Measurements from ENCODE around the gene SLC6A3.
"Not testable (repeated sequence)": the region's sequence is repeated elsewhere in the genome, so short reads cannot be mapped to it uniquely, and the experiment has no call there.

The SLC6A3 gene

DNA sequence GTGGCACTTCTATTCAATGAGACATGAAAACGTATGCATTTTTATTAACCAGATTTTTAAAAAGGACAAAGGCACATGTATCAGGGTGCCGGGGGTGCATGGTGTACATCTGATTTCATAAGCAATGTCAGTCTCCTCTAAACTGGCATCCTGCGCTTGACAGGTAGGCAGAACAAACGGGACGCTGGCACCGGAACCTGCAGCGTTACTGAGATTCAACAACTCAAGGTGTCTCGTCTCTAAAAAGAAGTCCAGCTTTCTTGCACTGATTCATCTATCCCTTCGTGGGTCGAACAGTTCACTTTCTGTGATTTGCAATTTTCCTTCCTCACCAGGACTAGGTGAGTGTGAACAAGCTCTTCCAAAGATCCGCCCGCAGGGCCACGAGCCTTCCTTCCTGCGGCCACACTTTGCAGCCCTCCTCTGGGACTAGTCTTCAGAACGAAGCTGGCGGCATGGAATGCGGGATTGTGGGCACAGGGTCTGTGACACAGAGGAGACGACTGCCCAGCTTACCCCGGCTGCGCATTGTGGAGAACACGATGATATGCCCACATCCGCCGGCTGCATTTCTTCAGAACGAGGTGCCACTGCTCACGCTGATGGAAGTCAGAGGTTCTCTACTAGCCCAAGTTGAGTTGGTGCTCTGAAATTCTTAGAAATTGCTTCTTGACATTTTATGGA is 7.2 kb downstream of the SLC6A3 start:
- DNase-seq, result no peak

DNA sequence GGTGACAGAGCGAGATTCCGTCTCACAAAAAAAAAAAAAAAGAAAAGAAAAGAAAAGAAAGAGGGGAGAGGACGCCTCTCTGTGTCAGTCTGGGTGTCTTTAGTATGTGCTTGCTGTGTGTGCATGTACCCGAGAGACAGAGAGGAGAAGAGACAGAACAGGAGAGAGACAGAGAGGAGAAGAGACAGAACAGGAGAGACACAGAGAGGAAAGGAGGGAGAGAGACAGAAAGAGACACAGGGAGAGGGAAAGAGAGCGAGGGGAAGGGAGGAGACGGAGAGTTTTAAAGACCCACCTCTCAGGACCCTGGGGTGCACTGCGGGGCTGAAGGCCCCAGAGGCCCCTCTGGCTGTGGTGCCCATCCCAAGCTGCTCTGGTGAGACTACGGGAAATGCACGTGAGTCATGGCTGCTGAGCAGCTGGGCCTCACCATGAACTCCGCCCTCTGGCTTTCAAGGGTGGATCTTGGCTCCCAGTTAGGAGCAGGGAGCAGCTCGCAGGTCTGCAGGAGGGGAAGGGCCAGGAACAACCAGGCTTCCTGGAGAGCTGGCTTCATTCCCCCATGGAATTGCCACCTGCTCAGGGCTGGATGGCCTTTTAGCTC is 7.9 kb downstream of the SLC6A3 start:
- no peak for DNase-seq

DNA sequence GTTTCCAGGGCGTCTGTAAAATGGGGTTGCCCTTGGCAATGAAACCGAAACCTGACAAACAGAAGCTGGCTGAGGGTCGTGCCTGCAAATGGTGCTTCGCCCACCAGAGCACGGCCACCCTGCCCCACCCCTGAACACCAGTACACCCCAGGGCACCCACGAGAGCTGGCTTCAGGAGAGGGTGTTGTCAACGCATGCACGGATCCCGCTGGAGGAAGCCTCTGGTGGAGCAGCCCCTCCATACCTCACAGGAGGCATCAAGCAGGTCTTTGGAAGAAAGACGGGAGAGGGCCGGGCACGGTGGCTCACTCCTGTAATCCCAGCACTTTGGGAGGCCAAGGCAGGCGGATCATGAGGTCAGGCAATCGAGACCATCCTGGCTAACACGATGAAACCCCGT is 8.6 kb downstream of the SLC6A3 start:
- no peak for DNase-seq

DNA sequence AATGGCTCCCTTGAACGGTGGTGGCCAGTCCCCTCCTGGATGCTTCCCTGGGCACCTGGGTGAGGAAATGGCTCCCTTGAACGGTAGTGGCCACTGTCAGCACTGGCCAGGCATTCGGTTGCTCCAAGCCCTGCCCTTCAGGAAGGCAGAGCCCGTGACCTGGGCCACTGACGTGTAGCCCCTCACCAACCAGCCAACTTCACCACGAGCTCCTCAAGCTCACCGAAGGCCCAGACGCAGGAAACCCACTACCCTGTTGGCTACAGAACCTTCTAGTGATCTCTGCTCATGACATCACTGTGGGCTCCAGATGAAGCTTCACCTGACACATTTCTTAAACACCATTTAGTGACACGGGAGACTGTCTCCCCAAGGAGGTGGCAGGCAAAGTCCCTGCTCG is 9.2 kb downstream of the SLC6A3 start:
- no peak for DNase-seq

DNA sequence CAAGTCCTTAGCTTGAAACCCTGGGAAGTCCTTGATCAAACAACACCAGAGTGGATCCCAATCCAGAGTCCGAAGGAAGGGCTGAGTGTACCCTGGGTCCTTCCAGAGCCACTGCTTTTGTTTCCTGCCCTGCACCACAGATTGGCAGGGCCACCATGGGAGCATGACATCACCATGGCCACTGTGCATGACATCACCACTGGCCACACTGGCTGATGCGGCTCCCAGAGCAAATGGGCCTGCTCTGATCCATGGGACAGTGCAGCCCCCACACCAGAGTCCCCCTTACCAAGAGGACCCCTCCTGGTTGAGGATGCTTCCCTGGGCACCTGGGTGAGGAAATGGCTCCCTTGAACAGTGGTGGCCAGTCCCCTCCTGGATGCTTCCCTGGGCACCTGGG is 9.9 kb downstream of the SLC6A3 start:
- DNase-seq, result no peak

DNA sequence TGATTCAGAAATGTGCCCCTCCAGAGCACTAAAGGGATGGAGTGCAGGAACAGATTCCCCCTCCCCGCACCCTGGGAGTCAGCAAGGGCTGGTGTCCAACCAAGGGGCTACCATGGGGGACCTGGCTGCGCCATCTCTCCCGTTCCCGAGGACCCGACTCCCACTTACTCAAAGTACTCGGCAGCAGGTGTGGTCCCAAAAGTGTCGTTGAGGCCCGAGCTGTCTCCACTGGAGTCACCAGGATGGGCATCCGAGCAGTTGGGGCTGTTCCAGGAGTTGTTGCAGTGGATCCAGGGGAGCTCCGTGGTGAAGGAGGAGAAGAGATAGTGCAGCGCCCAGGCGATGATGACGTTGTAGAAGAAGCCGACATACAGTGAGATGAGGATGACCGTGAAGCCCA is 12.9 kb downstream of the SLC6A3 start:
- no peak for DNase-seq

DNA sequence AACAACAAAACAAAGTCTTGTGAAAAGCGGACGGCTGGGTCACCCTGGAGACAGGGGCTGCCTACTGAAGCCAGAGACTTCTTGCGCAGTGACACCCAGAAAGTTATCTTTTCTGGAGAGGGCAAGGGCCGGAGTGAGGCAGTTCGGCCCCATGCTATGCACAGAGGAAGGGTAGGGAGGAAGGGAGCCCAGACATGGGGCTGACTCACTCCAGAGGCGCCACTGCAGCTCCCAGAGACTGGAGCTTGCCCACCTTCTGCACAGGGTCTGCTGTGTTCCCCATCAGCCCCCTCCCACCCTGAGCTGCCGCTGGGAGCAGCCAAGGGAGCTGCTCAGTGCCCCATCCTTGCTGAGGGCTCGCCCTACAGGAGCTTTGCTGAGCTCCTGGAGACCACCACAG is 13.3 kb downstream of the SLC6A3 start:
- DNase-seq, result no peak

DNA sequence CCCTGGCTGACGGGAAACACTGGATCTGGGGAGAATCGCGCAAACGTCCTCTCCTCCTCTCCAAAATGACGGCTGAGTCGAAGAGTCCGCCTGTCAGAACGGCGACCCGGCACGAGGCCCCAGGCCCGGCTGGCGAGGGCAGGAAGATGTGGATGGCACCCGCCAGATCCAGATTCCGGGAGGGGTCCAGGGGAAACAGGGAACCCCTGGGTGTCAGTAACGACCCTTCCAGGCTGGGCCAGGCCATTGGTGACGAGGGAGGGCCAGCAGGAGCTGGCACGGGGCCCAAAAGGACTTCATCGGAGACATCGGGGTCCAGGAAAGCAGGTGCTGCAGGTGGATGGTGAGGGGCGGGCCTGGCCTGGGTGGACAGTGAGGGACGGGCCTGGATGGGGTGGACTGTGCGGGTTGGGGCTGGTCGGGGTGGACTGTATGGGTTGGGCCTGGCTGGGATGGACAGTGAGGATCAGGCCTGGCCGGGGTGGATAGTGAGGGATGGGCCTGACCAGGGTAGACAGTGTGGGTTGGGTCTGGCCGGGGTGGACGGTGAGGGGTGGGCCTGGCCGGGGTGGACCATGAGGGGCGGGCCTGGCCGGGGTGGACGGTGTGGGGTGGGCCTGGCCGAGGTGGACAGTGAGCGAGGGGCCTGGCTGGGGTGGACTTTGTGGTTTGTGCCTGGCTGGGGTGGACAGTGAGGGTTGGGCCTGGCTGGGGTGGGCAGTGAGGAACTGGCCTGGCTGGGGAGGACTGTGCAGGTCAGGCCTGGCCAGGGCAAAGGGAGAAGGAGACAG is 14.0 kb downstream of the SLC6A3 start:
- no peak for DNase-seq

DNA sequence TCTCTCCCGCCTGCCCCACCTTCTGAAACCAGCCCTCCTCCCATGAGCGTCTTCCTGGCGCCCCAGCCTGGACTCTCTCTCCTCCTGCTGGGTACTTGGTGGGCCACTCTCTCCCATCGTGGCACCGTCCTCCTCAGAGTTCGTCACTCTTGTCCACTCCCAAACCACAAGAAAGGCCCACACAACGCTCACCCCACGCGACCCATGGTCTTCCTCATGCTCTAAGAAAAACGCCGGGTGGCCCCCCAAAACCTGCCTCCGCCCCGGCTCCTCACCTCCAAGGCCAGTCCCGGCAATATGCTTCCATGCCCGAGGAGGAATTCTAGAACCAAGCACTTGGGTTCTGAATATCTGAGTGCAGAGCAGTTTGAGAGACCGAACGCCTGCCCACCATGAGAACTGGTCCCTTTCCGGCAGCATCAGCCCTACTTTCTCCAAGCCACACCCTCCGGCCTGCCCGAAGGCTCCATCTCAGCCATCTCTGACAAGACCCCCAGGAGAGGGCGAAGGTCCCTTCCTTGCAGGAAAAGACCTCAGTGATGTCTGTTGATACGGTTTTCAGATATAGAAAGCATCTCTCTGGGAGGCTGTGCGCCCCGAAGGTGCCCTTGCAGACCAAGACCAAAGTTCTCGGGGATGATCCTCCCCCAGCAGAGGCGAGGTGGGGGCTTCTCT is 15.0 kb downstream of the SLC6A3 start:
- no peak for DNase-seq

DNA sequence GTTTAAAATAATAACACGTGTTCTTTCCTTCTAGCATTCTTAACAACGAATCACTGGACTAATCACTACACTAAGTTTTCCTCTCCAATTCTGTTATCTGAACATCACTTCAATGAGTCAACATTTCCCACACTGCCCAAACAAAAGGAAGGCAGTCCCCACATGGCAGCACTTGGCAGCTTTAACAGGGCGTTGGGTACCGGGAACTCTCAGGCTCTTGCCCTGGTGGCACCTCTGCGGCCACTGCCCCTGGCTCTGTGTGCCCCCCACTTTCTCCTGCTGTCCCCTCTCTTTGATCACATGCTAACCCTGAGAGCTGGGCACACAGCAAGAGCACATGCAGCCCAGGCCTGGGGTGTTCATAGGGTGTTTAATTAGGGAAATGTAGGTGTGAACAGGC is 15.7 kb downstream of the SLC6A3 start:
- no peak for DNase-seq

DNA sequence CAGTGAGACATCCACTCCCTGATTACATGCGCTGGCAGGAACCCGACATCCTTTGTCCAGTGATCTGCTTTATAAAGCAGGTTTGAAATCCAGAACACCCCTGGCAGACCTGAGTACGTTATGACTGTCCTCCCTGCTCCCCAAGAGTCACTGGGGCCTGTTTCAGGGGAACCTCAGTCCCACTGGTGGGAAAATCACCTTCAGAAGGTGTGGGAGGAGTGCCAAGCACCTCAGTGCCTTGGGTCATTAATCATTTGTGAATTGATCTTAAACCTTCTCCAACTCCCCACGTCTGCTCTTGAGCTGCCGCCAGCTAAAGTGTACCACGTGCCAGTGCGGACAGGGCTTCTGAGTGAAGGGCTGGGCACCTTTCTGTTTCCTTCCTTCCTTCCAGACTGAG is 16.2 kb downstream of the SLC6A3 start:
- no peak for DNase-seq

DNA sequence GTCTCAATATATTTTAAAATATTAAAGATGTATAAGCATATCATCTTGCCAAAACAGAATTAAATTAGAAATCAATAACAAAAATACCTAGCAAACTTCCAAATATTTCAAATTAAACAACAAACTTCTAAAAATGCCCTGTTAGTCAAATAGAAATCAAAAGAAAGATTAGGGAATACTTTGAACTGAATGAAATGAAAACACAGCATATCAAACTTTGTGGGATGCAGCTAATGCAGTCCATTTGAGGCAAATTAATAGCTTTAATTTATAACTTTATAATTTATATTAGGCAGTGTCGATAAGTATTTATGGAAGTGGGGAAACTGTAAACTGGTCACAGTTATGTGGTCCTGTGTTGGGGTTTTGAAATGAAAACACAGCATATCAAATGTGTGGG is 17.1 kb downstream of the SLC6A3 start:
- DNase-seq, result no peak

DNA sequence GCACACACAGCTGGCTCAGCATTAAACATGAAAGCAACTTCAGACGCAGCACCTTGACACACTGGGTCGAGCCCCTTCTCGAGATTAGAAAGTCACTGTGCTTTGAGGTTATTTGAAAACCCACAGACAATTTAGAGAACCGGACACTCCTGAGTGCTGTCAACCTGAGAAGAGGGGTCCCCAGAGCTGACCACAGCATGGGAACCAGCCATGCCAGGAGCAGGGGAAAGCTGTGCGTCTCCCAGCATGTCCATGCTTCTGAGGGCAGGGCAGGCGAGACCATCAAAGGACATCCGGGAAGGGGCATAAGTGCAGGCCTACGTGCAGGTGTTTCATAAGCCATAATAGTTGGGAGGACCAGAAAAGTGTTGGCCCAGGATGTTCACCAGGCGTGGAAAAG is 20.5 kb downstream of the SLC6A3 start:
- DNase-seq, result no peak

DNA sequence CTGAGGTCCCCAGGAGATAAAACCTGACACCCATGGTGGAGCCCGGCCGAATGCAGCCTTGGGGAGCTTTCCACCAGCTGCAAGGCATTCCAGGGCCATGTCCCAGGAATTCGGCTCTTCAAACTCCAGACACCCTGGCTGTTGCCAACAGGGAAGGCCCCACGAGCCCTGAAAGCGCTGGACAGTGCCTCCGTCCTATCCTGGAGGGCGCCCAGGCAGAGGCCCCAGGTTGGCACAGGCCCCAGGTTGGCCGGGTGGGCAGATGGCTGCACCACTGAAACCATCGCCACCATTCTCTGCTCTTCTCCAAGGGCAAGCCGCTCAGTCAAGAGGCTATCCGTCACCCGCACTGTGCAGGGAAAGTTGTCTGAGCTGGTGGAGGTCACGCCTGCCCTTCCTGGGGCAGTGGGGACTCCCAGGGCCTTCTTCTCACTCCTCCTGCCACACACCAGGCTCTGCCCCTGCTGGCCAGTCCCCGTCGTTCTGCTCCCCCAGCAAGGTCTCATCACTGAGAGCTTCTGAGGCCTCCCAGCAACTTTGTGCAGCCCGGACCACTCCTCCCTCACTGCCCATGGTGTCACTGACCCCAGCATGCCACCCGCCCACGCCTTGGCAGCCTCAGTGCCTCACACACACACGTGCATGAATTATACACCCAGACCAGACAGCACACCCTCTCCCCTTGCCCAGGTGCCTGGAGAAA is 21.2 kb downstream of the SLC6A3 start:
- DNase-seq, result no peak

DNA sequence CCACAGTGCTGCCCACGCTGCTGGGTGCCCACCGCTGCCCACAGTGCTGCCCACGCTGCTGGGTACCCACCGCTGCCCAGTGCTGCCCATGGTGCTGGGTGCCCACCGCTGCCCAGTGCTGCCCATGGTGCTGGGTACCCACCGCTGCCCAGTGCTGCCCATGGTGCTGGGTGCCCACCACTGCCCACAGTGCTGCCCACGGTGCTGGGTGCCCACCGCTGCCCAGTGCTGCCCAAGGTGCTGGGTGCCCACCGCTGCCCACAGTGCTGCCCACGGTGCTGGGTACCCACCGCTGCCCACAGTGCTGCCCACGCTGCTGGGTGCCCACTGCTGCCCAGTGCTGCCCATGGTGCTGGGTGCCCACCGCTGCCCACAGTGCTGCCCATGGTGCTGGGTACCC is 22.7 kb downstream of the SLC6A3 start:
- not testable (repeated sequence) for DNase-seq

DNA sequence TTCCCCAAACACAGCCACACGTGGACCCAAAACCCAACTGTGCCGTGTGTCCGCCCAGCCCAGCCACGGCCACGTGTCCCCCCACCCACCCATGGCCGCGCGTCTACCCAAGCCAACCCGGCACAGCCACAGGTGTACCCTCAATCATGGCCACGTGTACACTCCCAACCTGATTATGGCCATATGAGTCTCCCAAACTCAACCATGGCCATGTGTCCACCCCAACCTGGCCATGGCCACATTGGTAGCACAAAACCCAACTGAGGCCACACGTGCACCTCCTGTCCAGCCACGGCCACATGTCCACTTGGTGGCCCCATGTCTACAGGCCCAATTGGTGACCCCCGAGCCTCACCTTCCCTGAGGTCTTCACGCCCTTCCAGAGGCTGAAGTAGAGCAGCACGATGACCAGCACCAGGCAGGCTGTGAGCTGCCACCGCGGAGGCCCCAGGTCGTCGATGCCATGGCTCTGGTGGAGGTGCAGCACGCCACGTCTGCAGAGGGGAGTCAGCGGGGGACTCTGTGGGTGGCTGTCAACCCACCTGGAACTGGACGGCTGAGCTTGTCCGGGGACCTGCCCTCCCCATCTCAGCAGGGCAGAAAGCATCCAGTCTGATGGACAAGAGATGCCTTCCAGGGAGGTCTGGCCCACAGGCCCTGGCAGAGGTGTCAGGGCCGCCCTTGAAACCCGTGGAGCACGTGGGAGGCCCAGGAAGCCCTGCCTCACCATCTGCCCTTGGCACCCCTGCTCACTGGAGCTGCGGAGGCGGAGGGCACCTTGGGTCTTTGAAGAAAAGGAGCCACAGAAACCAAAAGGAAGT is 23.5 kb downstream of the SLC6A3 start:
- no peak for DNase-seq

DNA sequence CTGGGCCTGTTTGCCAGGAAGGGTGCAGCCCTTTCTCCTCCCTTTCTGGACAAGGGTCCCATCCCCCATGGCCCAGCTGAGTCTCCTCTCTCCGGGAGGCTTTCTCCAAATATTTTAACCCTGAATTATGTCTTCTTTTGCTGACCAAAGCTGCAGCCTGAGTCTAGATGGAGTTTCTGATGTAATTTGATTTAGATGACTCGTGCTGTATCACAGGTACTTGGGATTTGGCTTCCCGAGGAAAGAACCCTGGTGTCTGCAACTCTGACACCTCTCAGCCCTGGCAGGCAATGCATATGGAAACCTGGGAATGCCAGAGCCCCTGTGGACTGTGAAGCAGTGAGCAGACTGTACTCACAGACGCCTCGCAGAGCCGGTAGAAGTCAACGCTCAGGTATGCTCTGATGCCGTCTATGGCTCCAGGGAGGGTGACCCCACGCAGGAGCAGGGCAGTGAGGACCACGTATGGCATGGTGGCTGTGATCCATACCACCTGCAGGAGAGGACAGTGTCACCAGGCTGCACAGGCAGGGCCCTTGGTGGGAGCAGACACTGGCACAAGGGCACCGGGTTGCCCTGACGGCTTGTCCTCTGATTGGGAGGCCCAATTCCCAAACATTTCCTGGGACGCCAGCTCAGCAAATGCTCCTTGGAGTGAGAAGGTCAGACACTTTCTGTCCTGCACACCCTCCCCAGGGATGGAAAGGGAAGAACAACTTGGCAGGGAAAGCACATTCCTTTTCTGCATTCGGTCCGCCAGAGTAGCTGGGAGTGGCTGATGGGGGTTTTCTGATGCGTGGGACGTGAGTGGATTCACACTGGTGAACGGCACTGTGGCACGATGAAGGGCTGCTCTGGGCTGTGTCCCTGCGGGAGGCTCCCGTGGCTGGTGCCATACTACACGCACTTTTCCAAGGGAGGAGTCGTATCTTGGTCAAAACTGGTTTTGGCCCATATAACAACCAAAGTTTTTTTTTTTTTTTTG is 24.7 kb downstream of the SLC6A3 start:
- no peak for DNase-seq

DNA sequence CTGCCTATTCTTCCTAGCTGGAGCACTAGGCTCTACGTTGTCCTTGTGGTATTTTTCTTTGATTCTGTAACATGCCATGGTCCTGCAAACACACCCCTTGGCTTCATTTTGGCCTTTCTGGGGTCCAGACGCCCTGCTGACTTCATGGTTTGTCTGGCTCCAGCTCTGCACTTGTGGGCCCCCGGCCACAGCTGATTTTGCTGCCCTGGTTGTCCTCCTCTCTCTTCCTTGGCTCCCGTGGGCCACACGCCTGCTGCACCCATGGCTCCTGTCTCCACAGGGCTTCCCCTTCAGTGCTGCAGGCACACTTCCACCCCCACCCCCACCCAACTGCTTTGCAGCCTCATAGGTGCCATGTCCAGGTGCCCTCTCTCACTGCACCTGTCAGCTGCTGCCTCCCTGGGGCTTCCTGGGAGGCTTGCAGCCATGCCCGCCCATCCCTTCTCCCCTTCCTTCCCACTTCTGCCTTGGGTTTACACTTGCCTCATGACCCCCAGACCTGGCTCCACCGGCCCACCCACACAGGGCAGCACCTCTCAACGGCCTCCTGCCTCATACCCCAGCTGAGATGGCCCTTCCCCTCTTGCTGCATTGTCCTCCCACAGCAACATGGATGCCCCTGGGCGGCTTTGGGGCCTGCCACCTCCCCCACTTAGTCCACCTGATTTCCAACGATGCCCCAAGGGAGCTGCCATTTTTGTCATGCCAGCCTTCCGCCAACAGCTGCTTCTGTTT is 25.6 kb downstream of the SLC6A3 start:
- no peak for DNase-seq

DNA sequence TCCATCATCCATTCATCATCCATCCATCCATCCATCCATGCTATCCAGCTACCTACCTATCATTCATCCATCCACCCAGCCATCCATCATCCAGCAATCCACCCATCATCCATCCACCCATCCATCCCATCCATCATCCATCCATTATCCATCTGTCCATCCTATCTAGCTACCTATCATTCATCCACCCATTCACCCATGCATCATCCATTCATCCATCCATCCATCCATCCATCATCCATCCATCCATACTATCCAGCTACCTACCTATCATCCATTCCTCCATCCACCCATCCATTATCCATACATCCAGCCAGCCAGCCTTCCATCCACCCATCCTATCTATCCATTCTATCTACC is 26.3 kb downstream of the SLC6A3 start:
- no peak for DNase-seq

DNA sequence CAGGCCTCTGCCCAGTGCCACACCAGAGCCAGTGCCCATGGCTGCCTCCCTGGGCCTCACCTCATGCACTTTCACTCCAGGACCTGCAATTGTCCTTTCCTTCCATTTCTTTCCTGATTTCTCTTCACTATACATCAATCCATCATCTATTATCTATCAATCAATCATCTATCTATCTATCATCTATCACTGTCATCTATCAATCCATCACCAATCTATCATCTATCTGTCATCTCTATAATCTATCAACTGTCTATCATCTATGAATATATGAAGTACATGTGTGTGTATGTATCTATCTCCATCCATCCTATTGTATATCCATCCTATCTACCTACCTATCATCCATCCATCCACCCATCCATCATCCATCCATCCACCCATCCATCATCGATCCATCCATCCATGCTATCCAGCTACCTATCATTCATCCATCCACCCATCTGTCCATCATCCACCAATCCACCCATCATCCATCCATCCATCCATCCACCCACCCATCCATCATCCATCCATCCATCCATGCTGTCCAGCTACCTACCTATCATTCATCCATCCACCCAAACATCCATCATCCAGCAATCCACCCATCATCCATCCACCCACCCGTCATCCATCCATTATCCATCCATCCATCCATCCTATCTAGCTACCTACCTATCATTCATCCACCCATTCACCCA is 26.9 kb downstream of the SLC6A3 start:
- DNase-seq, result no peak

Measured in NCI-H1436 treated with DMSO at 0.1 percent for 48 hours (cell line).